Activated naive CD4-positive, alpha-beta T cell treated with Interleukin-2 at 50 U/mL for 16 hours (primary cell): Measurements from ENCODE around the gene HIVEP3.

ENCODE experiments used
- DNase-seq: peaks from one replicate; pipeline ENCODE4 v3.0.0-alpha.2; 2020

The HIVEP3 gene

DNA sequence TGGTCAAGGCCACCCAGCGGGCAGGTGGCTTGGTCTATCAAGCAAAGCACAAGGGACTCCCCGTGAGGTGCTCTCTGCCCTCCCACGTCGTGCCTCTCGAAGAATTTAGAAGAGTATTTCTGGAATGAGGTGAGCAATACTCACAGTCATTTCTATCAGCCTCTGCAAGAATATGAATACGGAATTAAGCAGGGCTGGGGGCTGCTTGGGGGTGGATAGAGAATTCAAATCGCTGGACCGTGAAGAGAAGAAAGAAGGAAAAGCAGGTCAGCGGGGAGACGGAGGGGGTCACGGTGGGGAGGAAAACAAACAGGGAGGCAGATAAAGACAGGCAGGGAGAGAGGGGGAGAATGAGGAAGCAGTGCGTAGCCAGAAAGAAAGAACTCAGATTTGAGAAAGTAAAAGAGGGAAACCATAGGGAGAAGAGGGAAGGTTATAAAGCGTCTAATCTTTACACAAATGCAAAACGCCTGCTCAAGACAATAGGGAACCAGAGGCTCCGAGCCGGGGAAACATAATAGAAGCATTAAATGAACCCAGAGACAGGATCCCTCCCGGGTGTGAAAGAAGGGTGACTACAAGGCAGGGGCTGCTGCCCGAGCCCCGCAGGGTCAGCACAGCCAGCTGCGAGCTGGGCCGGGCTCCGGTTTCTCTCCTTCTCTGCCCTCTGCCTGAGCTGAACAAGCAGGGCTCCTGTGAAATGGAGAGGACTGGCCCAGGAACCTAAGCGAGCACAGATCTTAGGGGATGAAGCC is 432.2 kb downstream of the HIVEP3 start:
- DNase-seq, result no peak

DNA sequence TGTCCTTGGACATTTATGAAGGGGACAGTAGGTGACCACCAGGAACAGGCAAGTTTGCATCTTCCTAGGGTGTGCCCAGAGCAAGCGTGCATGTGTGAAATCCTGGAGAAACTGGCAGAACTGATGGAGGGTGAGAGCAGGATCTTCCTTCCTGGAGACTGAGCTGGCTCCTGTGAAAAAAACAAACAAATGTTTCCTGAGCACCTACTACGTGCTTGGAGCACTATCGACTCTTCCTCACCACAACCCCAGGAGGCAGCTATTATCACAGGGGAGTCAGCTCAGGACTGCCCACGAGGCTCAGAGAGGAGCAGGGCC is 432.7 kb downstream of the HIVEP3 start:
- no peak for DNase-seq

DNA sequence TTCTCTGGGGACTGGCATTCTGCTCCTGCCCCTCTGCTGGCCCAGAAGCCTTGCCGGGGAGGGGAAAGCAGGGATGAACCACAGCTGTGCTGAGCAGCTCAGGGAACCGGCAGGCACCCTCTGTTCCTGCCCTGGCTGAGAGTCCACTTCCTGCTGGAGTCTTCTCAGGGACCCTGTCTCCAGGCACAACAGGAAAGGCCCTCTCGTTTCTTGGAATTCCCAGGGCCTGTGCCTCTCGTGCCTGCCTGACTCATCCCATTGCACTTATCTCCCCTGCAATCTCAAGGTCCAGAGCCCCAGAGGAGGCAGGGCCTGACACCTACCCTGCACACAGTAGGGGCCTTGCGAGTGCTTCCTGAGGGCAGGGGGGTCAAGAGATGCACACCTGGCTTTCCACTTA is 433.1 kb downstream of the HIVEP3 start:
- no peak for DNase-seq

DNA sequence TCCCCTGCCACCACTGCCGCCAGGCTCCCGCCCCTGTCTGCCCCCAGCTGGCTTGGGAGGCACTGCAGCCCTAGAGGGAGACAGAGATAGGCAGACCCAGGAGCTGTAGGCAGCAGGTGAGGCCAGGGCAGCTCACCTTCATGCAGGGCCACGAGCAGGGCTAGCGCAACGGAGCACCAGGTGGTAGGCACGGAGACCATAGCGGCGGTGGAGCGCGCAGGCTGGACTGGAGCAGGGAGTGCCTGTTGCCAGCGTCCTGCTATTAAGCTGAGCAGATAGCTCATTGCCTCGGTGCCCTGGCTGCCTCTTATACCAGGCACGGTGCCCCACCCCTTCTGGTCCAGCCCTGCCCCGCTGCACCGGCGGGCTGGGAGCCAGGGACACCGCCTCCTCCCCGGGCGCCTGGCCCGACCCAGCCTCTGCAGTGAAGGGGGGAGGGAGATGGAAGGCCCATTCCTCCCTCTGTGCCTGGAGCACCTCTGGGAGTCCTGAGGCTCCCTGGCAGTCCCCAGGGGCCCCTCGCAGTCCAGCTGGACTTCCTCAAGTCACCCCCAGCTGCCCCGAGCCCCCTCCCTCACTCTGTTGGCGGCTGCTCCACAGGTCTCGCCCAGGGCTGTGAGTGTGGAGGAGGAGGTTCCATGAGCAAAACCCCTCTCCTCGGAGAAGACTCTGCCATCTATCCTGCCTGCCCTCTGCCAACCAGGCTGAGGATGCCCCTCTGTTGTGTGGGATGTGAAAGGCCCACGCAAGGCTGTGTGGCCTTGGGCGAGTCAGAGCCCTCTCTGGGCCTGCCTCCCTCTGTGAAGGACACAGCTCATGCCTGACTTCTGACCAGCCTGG is 434.1 kb downstream of the HIVEP3 start, which contains the start of gene EDN2:
TSS of gene EDN2 (minus strand) at position 282 of the 840 bp plus-strand sequence. CDS start at position 200, 82 bp downstream.
- DNase-seq, result no peak

DNA sequence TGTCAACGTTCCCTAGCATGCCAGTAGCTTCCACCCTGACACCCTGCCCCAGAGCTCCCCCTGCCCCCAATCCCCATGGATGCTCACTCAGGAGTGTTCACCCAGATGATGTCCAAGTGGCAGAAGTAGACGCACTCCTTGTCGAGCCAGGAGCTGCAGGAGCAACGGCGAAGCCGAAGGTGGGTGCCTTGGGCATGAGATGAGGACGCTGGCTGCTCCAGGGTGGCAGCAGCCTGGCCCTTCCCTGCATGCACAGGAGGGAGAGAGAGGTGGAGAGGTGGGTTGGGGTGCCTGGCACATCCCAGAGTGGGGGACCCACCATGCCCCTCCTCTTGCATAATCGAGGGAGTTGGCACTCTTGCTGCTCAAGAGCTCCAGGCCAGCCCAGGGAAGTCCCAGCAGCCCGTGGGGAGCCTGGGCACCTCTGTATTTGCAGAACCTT is 434.7 kb downstream of the HIVEP3 start:
- DNase-seq, result no peak

DNA sequence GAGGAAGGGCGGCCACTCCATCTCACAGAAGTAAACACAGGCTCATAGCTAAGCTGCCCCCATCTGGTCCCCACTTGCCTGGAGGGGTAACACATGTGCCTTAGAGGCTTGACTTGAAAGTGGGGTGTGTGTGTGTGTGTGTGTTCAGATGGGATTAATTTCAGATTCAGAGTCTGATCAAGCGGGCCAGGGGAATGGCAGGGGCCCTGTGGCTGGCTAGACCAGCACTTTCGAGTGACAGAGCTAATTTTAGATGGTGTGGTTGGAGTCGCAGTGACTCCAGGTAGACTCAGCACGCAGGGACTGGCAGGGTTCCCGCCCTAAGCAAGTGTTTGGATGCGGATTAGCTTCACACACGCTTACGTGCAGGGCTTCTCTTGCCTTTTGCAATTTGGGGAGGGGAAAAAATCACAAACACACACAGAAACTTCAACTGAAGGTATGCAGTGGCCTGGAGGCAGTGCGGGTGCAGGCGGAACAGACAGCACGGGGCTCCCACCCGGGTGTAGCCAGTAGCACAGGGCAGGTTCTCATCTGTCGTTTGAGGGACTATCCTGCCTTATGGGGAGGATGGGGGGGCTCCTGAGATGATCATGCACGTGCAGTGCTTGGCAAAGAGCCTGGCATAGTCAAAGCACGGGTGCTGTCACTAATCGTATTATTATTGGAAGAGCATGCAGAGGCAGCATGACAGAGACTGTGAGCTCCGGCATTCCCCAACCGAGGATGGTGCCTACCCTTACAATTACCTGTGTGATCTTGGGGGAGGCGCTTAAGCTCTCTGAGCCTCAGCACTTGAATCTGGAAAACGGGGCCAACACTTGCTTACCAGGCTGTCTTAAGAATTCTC is 435.5 kb downstream of the HIVEP3 start:
- DNase-seq, result no peak

DNA sequence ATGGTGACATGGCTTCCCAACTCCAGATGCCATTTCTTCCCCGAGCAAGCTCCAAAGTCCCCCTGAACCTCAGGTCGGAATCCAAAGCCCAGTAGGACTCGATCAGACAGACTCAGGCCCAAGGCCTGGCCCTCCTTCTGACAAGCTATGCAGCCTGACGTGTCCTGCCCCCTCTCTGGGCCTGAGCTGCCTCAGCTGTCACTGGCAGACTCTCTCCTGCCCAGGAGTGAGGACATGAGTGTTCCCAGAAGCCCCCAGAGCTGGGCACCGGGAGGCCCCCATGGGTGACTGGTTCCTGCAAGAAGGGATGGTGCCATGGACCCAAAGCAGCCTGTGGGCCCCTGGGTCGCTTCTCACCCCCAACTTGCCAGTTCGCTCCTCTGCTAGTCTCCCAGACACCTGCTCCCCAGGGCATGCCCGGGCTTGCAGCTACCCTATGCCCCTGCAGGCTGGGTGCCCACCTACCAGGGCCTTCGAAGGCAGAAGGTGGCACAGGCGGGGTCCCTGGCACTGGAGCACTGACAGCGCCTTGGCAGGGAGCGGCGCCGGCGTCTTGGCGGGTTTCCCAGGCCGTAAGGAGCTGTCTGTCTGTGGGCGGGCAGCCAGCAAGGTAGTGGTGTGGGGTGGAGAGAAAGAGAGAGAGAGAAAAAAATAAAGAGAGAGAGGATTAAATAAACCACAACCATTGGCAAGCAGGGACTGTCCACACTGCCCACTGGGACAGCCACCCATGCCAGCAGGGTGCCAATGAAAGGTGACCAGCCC is 436.5 kb downstream of the HIVEP3 start:
- DNase-seq, result no peak

DNA sequence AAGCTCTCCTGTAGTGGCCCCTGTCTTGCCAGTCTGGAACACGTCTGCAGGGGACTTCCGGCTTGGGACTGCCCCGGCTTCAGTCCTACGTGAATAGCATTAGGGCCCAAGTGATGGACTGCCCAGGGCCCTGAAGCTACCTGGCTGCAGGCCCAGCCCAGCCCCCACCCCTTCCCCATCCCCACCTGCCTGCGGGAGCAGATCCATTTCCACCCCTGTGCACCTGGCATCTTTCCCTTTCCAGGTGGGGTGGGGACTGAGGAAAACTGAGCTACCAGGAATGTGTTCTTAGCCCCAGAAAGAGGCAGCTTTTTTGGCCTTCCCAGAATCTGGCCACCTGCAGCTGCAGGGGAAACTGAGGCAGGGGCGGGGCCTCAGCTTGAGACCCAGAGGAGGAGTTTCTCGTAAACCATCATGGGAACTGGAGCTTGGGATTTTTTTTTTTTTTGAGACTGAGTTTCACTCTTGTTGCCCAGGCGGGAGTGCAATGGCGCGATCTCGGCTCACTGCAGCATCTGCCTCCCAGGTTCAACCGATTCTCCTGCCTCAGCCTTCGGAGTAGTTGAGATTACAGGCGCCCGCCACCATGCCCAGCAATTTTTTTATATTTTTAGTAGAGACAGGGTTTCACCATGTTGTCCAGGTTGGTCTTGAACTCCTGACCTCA is 437.5 kb downstream of the HIVEP3 start:
- no peak for DNase-seq

DNA sequence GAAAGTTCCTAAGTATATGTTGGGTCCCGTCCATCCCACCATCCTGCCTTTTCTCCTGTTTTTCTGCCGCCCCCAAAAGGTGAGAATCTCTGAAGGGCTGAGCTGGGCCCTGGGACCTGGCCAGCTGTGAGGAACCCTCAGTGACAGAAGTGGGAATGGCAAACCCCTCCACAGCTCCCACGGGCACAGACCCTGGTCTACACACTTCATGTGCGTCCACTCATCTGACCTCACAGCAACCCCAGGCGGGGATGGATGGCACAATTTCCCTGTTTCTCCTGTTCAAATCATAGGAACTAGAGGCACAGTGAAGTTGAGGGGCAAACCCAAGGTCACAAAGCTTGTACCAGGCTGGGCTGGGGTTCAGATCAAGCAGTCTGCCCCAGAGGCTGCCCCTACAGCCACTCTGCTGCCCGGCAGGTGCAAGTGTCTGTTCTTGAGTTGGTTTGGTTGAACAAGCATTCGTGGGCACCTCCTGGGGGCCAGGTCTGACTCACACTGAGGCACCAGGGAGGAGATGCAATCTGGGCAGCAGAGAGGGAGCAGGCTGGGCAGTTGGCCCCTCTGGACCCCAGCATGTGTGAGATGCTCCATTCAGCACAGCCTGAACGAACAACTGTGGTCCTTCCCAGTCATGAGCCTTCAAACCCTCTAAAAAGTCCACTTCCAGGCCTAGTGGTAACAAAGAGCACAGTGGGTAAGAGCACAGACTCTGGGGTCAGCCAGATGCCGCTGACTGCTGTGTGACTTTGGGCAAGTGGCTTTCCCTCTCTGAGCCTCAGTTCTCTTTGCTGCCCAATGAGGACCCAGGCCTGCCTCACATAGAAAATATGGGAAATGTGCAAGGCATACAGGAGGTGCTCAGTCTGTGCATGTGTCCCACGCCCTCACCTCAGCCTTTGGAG is 438.3 kb downstream of the HIVEP3 start:
- DNase-seq, result no peak

DNA sequence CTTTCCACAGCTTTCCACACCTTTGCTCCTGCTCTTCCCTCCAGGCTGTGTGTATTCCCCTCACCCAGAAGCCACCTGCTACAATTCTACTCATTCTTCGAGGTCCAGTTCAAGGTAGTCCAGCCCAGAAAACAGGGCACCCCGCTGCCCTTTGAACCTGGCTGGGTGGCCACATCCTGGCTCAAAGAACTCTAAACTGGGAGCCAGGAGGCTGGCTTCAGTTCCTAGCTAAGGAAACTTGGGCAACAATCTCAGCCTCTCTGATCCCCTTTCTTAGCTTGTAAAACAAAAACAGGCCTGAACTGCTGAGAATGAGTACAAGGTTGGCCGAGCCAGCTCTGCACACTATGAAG is 438.9 kb downstream of the HIVEP3 start:
- DNase-seq, result no peak

DNA sequence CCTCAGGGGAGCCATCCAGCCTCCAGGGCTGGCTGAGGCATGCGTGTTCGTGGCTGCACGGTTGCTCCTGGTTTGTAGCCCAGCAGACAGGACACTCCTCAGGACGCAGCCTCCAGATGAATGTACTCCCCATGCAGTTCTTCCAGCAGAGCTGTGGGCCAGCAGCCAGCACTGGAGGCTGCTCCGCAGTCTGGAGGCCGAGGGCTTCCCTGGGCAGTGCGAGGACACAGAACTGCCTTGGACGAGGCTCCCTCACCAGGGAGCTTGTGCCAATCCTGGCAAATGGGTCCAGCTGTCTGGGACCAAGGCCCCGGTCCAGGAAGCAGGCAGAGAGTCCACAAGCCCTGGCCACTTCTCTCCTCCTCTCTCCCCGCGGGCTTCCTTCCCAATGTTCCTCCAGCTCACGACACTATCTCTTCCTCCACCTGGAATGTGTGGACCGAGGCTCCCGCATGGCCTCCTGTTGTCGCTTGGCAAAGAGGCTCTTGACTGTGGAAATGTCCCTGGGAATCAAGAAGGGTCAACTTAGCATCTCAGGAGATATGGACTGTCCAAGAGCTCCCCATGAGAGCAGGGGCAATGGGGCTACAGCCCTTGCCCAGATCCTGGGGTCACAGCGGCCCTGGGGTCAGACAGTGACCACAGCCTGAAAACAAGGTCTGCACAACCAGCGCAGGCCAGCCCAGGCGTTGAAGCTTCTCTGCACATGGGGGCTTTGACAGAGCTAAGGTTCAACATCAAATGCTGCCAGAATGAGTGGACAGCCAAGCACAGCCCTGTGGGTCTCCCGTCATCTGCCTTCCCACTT is 439.5 kb downstream of the HIVEP3 start:
- no peak for DNase-seq

DNA sequence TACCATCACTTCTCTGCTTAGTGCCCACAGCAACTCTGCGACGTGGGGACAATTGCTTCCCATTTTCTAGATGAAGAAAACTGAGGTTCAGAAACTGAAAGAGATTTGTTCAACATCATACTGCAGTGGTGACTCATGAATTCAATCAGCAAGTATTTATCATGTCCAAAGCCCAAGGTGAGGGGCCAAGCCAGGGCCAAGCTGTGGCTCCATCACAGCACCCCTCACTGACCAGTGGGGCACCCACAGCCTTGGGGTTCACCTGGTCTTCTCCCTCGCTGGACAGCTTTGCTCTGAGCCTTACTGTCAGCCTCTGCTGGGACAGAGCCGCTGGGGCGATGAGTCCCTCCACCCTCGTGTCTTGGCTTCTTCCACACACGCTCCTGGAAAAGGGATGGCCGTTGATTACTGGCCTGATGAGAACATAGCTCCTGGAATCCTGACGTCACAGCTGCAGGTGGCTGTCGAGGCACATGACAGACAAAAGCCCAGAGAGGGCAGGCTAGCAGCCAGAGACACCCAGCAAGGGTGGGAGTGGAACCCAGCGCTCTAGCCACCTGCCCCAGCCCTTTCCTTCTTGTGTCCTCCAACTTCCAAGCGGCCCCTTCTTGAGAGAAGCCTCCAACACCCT is 440.5 kb downstream of the HIVEP3 start:
- DNase-seq, result no peak

DNA sequence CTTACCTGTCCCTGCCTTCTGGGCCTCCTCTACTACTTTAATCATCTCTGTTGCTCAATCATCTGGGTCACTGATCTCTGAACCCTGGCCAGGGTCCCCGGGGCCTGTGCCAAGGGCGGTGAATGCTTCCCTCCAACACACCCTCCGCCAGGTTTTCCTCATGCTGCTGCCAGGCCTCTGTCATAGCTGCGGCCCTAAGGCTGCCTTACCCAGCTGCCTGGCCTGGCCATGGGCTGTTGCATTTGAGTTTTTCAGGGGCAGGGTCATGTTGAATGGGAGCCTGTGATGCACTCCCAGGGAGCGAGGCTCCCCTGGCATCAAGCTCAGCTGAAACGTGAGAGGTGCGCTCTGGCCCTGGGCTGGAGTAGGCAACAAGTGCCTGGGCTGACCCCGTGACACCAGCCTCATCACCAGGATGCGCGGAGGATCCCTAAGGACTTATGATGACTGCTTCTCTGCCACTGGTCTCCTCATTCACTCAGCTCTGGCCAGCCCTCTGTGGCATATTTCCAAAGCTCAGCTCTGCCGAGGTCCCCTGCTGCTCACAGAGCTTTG is 441.8 kb downstream of the HIVEP3 start:
- DNase-seq, result no peak

DNA sequence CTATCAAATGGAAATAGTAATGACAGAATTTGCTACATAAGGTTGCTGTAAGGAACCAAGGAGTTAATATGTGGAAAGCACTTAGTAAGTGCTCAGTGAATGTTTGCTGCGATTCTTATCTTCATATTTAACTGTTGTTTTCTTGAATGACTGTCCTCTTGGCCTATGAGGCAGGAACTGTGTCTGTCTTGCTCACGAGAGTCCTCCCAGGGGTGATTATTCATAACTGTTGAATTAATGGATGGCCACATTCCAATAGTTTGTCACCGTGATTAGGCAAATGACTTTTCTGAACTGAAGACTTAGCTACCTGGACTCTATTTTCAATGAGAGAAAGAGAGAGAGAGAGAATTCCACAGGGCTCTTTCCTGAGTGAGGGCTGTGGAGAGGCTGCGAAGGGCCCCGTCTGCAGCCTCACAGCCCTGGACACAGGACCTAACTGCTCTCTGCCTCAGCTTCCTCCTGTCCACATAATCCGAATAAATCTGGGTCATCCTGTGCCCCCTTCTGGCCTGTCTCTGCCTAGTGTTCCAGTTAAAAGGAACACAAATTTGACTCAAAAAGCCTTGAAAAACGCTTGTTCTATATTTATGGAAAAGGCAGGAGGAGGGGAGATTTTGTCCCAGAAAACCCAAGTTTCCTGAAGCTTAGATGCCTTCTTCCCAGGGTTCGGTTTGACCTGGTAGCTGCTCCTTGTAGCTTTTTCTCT is 442.7 kb downstream of the HIVEP3 start:
- no peak for DNase-seq

DNA sequence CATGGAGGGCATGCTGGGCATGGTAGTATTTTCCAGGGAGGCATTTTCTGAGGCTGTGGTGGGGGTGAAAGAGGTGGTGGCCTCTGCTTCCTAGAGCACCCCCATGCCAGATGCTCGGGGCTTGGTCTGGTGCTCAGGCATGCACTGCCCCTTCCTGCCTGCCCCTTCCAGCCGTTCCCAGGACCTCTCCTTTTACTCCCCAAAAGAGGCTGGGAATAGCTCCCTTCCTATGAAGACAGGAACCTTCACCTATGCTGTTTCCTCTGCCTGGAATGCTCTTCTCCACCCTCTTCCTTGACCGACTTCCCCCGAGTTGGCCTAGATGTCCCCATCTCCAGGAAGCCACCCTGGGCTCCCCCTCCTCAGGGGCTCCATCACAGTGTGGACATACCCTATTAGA is 443.4 kb downstream of the HIVEP3 start:
- DNase-seq, result no peak

DNA sequence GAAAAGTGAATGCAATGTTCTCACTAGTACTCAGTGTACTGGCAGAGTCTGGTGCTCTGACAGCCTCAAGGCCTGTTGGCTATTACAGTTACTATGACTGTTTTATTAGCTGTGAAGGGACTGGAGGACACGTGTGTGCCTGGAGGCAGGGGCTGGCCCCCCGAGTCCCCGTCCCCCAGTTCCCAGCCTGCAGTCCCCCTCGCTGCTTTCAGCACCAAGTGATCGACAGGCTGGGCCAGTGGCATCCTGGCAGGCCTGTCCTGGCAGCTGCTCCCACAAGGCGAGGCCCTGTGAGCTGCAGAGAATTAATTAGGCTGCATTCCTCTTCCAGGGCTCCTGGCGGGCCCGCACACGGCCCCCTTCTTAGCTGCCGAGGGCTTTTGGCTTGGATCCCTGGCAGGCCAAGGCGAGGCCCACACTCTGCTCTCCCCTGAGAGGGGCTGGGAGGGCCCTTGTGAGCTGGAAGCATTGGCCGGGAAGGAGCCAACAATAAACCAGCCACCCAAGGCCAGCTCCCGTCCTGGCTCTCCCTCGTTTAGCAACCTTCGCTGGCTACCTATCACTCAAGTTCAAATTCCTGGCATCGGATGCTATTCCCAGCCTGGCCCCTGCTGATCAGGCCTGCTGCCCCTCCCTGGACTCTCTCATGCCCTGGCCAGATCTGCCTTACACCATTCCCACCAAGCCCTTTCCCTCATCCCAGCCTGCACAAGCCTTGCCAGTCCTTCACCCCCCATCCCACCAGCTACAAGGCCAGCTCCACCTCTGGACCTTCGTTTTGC is 444.0 kb downstream of the HIVEP3 start:
- no peak for DNase-seq

DNA sequence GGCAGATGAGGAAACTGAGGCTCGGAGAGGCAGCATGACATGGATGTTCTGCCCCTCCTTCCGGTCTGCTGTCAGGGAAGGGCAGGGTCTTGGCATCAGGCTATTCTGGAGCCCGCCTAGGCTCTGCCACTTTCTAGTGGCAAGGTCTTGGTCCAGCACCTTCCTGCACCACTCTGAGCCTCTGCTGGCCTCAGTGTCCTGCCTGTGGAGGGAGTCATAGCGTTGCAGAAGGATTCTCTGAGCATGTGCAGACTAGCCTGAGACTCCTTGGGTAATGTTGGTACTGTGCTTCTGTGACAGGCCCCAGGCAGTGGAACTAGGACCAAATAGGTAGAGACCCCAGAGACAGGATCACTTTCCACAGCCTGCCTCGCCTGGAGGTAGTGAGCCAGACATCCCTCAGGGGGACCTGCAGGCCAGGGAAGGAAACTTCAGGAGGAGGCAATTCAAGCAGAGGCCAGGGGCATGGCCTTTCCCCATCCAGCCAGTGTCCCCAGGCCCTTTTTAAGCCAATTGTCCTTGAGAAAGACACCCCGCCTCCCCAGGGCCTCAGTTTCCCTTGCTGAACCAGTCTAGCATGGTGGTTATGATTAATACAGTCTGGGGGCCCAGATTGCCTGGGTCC is 444.9 kb downstream of the HIVEP3 start:
- no peak for DNase-seq
